GM12875 (cell line): ENCODE data around the gene RAPGEF5.

Experiments used
- H3K4me3 ChIP-seq: one replicate; pipeline ENCODE4 v1.5.1; 2011; ENCODE audit warnings: low read depth, low read length, control low read depth
- TF ChIP-seq, protein P1 (sequence below): IDR thresholded peaks from 2 replicates; pipeline ENCODE4 v1.5.1; 2011; ENCODE audit warnings: low read depth, mild to moderate bottlenecking, control low read depth, inconsistent platforms, low read length, moderate library complexity, borderline replicate concordance; ENCODE audit not compliant: insufficient read depth

Gene RAPGEF5

DNA sequence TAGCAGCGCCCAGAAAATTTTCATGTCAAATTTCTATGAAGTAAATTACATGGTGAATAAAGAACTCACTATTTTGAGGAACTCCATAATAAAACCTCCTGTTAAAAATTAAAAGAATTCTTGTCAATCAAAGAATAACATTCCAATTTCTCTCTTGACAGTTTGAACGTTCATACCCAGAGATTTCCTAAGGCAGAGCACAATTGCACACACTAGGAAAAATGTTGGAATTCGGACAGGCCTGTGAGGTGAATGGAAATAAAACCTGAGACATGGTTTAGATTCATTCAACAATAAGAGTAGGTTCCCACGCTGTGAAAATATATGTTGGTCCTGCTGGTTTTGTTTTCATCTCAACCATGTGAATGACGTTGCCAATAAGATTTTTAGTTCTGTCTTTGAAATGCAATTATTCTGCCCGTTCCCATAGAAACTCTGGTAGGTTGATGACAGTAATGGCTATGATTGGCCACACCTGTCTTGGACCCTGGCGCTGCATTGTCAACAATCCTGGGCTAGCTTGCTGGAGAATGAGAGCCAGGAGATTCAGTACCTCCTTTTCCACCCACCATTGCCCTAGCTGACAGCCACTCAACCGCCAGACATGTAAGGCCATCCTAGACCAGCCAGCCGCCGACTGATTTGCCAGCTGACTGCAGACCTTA lies 43.3 kb upstream of the RAPGEF5 start:
- H3K4me3 ChIP-seq = no peak overlapping the region
- TF ChIP-seq, protein P1, sequence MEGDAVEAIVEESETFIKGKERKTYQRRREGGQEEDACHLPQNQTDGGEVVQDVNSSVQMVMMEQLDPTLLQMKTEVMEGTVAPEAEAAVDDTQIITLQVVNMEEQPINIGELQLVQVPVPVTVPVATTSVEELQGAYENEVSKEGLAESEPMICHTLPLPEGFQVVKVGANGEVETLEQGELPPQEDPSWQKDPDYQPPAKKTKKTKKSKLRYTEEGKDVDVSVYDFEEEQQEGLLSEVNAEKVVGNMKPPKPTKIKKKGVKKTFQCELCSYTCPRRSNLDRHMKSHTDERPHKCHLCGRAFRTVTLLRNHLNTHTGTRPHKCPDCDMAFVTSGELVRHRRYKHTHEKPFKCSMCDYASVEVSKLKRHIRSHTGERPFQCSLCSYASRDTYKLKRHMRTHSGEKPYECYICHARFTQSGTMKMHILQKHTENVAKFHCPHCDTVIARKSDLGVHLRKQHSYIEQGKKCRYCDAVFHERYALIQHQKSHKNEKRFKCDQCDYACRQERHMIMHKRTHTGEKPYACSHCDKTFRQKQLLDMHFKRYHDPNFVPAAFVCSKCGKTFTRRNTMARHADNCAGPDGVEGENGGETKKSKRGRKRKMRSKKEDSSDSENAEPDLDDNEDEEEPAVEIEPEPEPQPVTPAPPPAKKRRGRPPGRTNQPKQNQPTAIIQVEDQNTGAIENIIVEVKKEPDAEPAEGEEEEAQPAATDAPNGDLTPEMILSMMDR = no peak

- no peak overlapping the region for H3K4me3 ChIP-seq
- TF ChIP-seq, protein P1 = no peak
Observed at GRCh38 chr7:22399546-22399945, 42.6 kb upstream of the RAPGEF5 start.

GRCh38 chr7:22399091-22399490 lies 42.1 kb upstream of the RAPGEF5 start:
- no peak overlapping the region for H3K4me3 ChIP-seq
- TF ChIP-seq, protein P1 = no peak

DNA sequence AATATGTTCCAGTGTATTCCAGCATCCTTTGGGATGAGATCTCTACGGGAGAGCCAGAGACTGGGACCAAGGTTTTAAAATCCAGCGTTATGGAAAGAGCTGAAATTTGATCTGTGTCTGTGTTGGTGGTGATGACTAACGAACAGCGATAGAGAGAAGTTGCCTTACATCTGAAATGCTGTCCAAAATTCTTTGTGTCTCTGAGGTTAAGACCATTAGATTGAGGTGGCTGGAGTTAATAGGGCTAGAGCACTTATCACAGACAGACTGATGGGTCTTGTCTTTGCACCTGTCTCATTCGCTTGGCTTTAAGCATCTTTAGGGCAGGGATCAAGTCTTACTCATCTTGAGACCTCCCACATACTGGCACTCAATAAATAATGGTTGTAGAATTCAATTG lies 41.0 kb upstream of the RAPGEF5 start:
- TF ChIP-seq, protein P1 = no peak
- no peak overlapping the region for H3K4me3 ChIP-seq

- H3K4me3 ChIP-seq = no peak overlapping the region
- TF ChIP-seq, protein P1 = no peak
Observed at GRCh38 chr7:22395222-22395621, 38.3 kb upstream of the RAPGEF5 start.

DNA sequence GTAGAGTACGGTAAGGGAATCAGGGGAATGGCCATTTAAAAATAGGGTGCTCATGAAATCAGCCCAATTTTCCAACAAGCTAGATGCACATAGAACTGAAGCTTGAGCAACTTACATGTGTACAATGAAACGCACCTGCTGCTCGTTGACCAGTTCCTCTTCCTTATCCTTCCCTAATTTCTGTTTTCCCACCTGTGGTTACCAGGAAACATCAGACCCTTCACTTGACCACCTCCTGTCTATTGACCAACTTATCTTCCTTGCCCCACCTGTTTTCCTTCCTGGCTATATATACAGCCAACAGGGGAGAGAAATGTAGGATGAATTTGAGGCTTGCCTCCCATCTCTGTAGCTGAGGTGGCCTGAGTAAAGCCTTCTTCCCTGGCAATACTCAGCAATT lies 37.8 kb upstream of the RAPGEF5 start:
- H3K4me3 ChIP-seq = no peak overlapping the region
- TF ChIP-seq, protein P1 = no peak

GRCh38 chr7:22393913-22394729 lies 37.2 kb upstream of the RAPGEF5 start:
- no peak overlapping the region for H3K4me3 ChIP-seq
- TF ChIP-seq, protein P1 = no peak
